Superior temporal gyrus (tissue), 1 donor: ENCODE data around the gene AGRN.
"Not testable (repeated sequence)": the region's sequence is repeated elsewhere in the genome, so short reads cannot be mapped to it uniquely, and the experiment has no call there.

Experiments used
- DNase-seq: peaks from one replicate; pipeline ENCODE4 v3.0.0-alpha.2; 2016; ENCODE audit errors: extremely low spot score

The AGRN gene

DNA sequence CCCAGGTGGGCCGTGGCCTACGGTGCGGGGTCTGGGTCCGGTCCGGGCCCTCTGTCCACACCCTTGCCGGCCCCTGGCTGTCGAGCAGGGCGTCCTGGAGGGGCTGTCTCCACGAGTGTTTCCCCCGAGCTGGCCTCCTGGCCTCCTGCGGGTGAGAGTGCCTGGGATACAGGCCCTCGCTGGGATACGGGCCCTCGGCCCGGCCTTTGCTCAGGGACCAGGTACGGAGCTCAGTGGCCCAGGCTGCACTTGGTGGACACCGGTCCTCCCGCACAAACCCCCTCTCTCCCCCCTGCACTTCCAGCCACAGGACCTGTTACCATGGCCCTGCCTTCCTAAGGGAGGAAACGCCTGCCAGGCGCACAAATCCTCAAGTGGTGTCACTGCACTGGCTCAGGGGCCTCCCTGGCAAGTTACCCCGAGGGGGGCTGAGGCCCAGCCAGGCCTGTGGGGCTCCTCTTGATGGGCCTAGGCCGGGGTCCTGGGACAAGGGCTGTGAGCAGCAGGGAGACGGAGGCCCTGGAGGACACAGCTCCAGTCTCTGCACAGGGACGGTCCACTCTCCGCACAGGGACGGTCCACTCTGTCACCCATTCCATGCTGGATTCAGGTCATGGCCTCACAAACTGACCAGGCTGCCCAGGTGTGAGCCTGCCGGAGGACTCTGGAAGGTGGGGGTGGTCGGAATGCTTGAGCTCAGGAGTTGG, 72.4 kb downstream of the AGRN start:
- DNase-seq: no peak

DNA sequence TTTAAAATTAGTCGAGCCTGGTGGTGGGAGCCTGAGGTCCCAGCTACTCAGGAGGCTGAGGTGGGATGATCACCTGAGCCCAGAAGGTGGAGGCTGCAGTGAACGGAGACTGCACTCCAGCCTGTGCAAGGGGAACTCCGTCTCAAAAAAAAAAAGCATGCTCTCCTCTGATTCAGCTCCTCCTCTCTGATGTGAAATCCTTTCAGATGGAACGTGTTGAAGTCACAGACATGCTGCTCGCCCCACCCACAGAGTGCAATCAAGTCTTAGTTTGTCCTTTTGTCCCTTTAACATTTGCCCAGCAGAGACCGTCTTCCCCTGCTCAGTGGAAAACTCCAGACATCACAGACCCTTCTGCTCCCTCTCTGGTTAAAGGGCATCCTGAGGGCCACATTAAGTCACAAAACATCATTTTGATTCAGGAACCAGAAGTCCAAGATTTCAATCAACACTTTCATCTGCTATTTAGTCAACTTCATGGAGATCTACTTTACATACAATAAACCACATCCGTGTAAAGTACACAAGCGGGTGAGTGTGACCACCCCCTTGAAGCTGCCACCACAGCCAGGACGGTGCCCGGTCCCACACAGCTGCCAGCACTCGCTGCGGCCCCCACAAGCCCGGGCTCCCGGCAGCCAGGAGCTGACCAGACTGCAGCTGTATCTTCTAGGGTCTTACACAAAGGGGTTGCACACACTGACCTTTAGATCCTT, 73.1 kb downstream of the AGRN start:
- no peak for DNase-seq

DNA sequence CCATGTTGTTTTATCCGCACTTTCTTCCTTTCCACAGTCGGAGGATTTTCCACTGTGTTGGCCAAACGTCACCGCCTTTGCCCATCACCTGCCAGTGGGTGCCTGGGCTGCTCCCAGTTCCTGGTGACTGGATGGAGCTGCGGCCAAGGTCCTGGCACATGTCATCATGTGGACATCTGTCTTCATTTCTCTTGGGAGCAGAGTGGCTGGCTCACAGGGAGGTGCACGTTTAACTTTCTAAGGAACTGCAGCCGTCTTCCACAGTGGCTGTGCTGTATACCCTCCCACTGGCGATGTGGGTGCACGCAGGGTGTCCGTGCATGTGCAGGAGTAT, 73.7 kb downstream of the AGRN start:
- DNase-seq: no peak

DNA sequence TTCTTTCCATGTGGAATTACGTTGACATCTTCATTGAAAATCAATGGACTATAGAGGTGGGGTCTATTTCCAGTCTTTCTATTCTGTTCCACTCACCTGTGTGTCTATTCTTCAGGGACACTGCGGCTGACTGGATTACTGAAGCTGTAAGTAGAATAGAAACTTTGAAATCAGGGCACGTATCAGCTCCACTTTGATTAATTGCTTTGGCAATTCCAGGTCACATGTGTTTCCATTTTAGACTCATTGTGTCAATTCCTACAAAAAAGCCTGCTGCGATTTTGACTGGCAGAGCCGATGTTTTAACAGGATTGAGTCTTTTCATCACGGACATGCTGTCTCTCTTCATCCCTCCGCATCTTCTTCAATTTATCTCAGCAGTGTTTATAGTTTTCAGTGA, 75.1 kb downstream of the AGRN start:
- no peak for DNase-seq

DNA sequence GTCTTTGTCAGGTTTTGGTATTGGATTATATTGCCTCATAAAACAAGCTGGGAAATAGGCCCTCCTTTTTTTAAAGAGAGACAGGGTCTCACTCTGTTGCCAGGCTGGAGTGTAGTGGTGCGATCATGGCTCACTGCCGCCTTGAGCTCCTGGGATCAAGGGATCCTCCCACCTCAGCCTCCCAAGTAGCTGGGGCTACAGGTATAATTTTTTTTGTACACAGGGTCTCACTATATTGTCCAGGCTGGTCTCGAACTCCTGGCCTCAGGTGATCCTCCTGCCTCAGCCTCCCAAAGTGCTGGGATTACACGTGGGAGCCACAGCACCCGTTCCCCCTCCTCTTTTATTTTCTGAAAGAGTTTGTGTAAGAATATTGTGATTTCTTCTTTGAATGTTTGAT, 76.2 kb downstream of the AGRN start:
- not testable (repeated sequence) for DNase-seq

DNA sequence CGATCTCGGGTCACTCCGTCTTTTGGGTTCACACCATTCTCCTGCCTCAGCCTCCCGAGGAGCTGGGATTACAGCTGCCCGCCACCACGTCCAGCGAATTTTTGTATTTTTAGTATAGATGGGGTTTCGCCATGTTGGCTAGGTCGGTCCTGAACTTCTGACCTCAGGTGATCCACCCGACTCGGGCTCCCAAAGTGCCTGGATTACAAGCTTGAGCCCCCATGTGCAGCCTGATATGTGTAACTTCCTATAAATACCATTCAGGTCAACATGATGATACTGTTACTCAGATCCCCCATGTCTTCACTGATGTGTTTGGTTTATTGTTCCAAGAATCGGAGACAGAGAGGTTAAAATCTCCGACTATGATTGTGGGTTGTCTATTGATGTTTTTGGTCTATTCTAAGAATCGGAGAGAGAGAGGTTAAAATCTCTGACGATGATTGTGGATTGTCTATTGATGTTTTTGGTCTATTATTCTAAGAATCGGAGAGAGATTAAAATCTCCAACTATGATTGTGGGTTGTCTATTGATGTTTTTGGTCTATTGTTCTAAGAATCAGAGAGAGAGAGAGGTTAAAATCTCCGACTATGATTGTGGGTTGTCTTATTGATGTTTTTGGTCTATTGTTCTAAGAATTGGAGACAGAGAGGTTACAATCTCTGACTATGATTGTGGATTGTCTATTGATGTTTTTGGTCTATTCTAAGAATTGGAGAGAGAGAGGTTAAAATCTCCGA, 78.9 kb downstream of the AGRN start:
- DNase-seq: peak; percentile 64

DNA sequence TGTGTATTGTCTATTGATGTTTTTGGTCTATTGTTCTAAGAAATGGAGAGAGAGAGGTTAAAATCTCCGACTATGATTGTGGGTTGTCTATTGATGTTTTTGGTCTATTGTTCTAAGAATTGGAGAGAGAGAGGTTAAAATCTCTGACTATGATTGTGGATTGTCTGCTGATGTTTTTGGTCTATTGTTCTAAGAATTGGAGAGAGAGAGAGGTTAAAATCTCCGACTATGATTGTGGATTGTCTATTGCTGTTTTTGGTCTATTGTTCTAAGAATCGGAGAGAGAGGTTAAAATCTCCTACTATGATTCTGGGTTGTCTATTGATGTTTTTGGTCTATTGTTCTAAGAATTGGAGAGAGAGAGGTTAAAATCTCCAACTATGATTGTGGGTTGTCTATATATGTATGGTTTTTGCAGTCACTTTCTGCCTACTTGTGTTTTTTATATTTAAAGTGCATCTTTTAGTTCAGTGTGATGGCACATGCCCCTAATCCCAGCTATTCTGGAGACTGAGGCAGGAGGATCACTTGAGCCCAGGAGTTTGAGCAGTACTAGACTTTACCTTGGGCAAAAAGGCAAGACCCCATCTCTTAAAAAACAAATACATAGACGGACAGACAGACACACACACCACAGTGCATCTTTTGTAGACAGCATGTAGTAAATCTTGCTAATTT, 79.7 kb downstream of the AGRN start:
- peak; percentile 41 for DNase-seq

DNA sequence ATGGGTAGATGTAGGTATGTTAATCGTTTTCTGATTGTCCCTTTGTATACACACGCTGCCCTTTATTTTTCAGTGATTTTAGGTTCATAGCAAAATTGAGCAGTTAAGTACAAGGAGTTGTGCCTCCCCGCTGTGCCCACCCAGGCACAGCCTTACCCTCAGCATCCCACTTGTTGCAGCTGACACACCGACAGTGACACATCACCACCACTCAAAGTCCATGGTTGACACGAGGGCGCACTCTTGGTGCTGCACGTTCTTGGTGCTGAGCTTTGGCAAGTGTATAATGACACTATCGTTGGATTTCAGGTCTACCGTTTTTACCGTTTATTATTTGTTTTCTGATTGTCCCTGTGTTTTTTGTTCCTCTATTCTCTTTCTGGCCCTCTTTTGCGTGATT, 80.4 kb downstream of the AGRN start:
- no peak for DNase-seq

DNA sequence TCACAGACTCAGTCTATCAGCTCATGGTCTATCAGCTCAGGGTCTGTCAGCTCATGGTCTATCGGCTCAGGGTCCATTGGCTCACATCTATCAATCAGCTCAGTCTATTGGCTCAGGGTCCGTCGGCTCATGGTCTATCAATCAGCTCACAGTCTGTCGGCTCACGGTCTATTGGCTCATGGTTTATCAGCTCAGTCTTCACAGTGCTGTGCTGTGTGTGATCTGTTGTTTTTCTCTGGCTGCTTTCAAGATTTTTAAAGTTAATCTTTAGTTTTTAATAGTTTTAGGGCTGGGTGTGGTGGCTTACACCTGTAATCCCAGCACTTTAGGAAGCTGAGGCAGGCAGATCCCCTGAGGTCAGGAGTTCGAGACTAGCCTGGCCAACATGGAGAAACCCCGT, 81.6 kb downstream of the AGRN start:
- no peak for DNase-seq

DNA sequence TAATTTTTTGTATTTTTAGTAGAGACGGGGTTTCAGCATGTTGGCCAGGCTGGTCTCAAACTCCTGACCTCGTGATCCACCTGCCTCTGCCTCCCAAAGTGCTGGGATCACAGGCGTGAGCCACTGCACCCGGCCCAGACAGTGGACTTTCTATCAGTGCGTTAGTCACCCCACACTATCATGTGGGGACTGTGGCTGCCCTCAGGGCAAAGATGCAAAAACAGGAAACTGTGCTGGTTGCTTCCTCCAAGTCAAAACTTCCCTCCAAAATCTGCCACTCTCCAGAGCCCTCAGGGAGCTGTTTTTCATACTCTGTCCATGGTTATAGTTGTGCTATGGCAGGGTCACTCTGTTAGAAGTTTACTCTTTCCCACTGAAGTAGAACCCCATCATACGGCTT, 84.2 kb downstream of the AGRN start:
- DNase-seq: not testable (repeated sequence)
